Omental fat pad (tissue), 4 donors: ENCODE results near the gene SLC5A5. TPM values are rescaled to one million over a fixed set of nuclear protein-coding genes. Genes with fewer than 3 reads are reported as not detected.

Experiments
- ATAC-seq: fragments of 150-250 bp; one replicate; pipeline ENCODE4 v1.9.1; 2016; ENCODE audit warnings: mild to moderate bottlenecking, moderate library complexity; ENCODE audit not compliant: low FRiP score
- DNase-seq: peaks from one replicate; pipeline ENCODE4 v3.0.0-alpha.2; 2019; ENCODE audit warnings: low spot score
- CTCF ChIP-seq, 3 donors: fragments of 450-650 bp; IDR thresholded peaks; one replicate each; pipeline ENCODE4 v1.5.1; 2016 to 2017; ENCODE audit warnings: antibody characterized with exemption in 3 of 3, mild to moderate bottlenecking in 3 of 3, moderate library complexity in 2 of 3
- total RNA-seq, 4 donors: library from RNA; depleted of rRNA; stranded (reverse); fragments of >200 nt; gene quantifications; one replicate each; pipeline ENCODE4 v1.1.0, GENCODE V29; 2016

The SLC5A5 gene
- total RNA-seq: under 1 TPM in 1 of 4 donors, not detected in 3; 0.09 TPM

GRCh38 chr19:17871878-17872250 is at the start of gene SLC5A5:
SLC5A5 (plus strand) TSS chr19:17871945; CDS start chr19:17872320, 375 bp downstream.
- no peak for DNase-seq
- ATAC-seq: no peak
- TF ChIP-seq CTCF (IDR thresholded peaks at IDR 0.05): no peak

- DNase-seq (no peak), ATAC-seq (no peak)
- no peak for TF ChIP-seq CTCF (IDR thresholded peaks at IDR 0.05)
These were observed 47.4 kb upstream of the SLC5A5 start for GRCh38 chr19:17824339-17824738.

GRCh38 chr19:17826508-17827056 is 45.2 kb upstream of the SLC5A5 start:
- no peak for DNase-seq
- ATAC-seq: no peak
- no peak for TF ChIP-seq CTCF (IDR thresholded peaks at IDR 0.05)

- no peak for DNase-seq
- TF ChIP-seq CTCF (IDR thresholded peaks at IDR 0.05): no peak
- ATAC-seq: peak; percentile 17
These were observed 41.7 kb upstream of the SLC5A5 start for GRCh38 chr19:17829855-17830566.

- DNase-seq (no peak), ATAC-seq (peak; percentile 52)
- TF ChIP-seq CTCF (IDR thresholded peaks at IDR 0.05): no peak
These were observed 41.0 kb upstream of the SLC5A5 start for GRCh38 chr19:17830567-17831418.

- ATAC-seq (no peak), DNase-seq (no peak)
- no peak for TF ChIP-seq CTCF (IDR thresholded peaks at IDR 0.05)
These were observed 40.3 kb upstream of the SLC5A5 start for GRCh38 chr19:17831419-17831888.
